Measurements from ENCODE around the gene MRPL34. TPM values are rescaled to one million over a fixed set of nuclear protein-coding genes. Genes with fewer than 3 reads are reported as not detected.

MRPL34 gene
- total RNA-seq = 71.0 and 125 TPM in 2 replicates

DNA sequence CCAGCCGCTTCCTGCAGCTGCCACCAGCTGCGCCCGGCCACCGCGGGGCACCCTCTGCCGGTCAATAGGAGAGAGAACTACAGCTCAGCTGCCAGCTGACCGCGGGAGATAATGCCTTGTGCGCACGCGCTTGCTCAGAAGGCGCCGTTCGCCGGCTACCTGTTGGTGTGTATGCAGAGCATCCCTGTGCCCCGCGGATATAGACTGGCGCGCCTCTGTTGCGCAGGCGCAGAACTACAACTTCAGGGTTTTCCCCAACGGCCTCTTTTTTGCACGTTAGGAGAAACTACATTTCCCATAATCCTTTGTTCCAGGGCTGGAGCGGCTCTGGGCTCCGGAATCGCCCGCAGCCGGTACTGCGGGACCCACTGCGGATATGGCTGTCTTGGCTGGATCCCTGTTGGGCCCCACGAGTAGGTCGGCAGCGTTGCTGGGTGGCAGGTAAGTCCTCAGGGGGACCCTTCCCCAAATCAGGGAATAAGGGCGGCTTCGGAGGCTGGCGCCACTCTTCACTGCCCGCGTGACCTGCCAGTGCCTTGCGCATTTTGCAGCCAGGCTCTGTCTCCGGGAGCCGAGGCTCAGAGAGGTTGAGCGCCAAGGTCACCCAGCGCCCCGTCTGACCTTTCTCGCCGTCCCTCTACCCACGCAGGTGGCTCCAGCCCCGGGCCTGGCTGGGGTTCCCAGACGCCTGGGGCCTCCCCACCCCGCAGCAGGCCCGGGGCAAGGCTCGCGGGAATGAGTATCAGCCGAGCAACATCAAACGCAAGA lies at the start of gene MRPL34:
Gene MRPL34, plus strand, starts transcription at position 356 of the 768 bp plus-strand sequence. Its CDS starts 21 bp downstream, at position 377.
- H3K4me3 ChIP-seq (ENCODE audit: low read depth, low read length) = peak within 1 kb of the TSS; percentile 62
- TF ChIP-seq, protein P1, sequence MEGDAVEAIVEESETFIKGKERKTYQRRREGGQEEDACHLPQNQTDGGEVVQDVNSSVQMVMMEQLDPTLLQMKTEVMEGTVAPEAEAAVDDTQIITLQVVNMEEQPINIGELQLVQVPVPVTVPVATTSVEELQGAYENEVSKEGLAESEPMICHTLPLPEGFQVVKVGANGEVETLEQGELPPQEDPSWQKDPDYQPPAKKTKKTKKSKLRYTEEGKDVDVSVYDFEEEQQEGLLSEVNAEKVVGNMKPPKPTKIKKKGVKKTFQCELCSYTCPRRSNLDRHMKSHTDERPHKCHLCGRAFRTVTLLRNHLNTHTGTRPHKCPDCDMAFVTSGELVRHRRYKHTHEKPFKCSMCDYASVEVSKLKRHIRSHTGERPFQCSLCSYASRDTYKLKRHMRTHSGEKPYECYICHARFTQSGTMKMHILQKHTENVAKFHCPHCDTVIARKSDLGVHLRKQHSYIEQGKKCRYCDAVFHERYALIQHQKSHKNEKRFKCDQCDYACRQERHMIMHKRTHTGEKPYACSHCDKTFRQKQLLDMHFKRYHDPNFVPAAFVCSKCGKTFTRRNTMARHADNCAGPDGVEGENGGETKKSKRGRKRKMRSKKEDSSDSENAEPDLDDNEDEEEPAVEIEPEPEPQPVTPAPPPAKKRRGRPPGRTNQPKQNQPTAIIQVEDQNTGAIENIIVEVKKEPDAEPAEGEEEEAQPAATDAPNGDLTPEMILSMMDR (IDR thresholded peaks at IDR 0.05; ENCODE audit: insufficient read depth, low read length, poor library complexity, severe bottlenecking) = peak; percentile 87
- peaks cover 1% of the 10 kb centered on the region for H3K36me3 ChIP-seq (ENCODE audit: control insufficient read depth, insufficient read depth, low read length)
- DNase-seq (ENCODE audit: low read depth) = peak; percentile 97
- no peaks in the 10 kb centered on the region for H3K27me3 ChIP-seq (ENCODE audit: control insufficient read depth, insufficient read depth, low read length)

DNA sequence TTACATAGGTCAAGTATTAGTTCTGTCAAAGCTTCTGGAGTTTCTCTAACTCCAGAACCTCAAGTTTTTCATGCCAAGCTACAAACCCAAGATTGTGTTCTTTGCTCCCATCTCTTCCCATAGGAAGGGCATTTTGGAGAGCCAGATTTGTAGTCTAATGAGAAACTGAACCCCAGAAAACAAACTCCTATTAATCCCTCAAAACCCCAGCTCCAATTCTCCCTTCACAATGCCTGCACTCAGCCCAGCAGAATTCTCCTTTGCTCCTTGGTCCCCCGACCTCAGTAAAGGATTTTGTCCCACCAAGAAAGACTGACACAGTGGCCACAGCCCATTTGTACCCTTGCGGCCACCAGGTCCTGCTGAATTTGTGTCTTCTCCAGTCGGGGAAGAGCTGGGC lies 49.5 kb upstream of the MRPL34 start:
- H3K4me3 ChIP-seq (ENCODE audit: low read depth, low read length) = no peak overlapping the region
- no peaks in the 10 kb centered on the region for H3K36me3 ChIP-seq (ENCODE audit: control insufficient read depth, insufficient read depth, low read length)
- no peak for DNase-seq (ENCODE audit: low read depth)
- TF ChIP-seq, protein P1 (IDR thresholded peaks at IDR 0.05; ENCODE audit: insufficient read depth, low read length, poor library complexity, severe bottlenecking) = no peak
- no peaks in the 10 kb centered on the region for H3K27me3 ChIP-seq (ENCODE audit: control insufficient read depth, insufficient read depth, low read length)

DNA sequence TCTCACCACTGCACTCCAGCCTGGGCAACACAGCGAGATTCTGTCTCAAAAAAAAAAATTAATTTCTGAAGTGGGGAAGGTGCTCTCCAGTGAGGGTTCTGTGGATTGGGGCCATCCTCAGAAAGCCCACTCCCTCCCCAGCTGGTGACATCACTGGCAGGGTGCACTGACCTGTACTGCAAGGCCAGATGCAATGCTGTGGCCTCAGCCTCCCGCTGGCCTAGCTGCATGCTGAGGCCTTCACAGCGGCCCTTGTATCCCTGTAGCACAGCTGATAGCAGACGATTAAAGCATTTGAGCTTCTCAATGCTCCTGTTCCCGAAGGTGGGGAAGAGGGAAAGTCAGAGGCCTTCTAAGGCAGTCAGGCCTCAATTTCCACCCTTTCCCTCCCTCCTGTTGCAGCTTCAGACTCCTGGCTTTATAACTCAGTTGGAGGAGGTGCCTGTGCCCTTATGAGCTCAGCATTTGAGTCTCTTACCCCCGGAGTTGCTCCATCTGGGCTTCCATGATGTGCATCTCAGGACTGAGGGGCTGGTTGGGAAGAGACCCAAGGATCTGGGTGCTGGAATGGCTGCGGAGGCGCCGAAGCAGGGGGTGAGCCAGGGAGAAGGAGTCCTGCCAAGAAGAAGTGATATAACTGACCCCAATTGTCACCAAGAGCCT lies 46.4 kb upstream of the MRPL34 start:
- Histone ChIP-seq H3K27me3 (ENCODE audit: control insufficient read depth, insufficient read depth, low read length) (no peaks in the 10 kb centered on the region), H3K36me3 (ENCODE audit: control insufficient read depth, insufficient read depth, low read length) (no peaks in the 10 kb centered on the region), H3K4me3 (ENCODE audit: low read depth, low read length) (no peak overlapping the region)
- DNase-seq (ENCODE audit: low read depth) = no peak
- TF ChIP-seq, protein P1 (IDR thresholded peaks at IDR 0.05; ENCODE audit: insufficient read depth, low read length, poor library complexity, severe bottlenecking) = no peak

DNA sequence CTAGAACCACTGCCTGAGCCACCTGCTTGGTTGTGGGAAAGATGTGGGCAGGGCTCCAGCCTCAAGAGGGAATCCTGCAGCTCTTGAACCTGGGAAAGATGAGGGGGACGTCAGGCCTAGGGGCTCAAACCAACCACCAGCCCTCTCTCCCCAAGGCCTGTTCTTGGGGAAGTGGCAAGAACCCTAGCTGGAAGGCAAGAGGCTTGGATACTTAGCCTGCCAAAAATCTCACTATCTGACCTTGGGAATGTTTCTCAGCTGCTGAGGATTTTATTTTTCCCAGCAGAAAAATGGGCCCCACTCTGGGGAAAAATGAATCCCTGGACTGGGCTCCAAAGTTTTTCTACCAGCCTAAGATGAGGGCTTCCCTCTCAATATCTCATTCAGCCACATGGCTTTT lies 45.7 kb upstream of the MRPL34 start:
- Histone ChIP-seq H3K36me3 (ENCODE audit: control insufficient read depth, insufficient read depth, low read length) (no peaks in the 10 kb centered on the region), H3K4me3 (ENCODE audit: low read depth, low read length) (no peak overlapping the region), H3K27me3 (ENCODE audit: control insufficient read depth, insufficient read depth, low read length) (no peaks in the 10 kb centered on the region)
- DNase-seq (ENCODE audit: low read depth) = no peak
- TF ChIP-seq, protein P1 (IDR thresholded peaks at IDR 0.05; ENCODE audit: insufficient read depth, low read length, poor library complexity, severe bottlenecking) = no peak

DNA sequence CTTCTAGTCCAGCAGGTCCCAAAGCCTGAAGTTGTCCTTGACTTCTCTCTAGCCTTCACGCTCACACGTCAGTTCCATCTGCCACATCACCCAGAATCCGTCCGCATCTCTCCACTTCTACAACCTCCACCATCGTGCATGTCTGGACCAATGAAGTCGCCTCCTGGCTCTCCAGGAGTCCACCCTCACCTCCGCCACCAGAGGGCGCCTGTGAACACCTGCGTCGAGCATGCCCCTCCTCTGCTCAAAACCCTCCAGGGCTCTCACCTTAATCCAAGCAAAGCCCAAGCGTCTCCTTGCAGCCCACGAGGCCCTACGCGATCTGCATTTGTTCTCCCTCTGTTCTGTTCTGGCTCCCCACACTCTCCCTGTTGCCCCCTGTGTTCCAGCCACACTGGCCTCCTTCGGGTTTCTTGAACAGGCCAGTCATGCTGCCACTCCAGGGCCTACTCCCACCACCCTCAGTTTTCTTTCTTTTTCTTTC lies 44.8 kb upstream of the MRPL34 start:
- Histone ChIP-seq H3K36me3 (ENCODE audit: control insufficient read depth, insufficient read depth, low read length) (no peaks in the 10 kb centered on the region), H3K27me3 (ENCODE audit: control insufficient read depth, insufficient read depth, low read length) (no peaks in the 10 kb centered on the region), H3K4me3 (ENCODE audit: low read depth, low read length) (no peak overlapping the region)
- DNase-seq (ENCODE audit: low read depth) = no peak
- TF ChIP-seq, protein P1 (IDR thresholded peaks at IDR 0.05; ENCODE audit: insufficient read depth, low read length, poor library complexity, severe bottlenecking) = peak; percentile 85
